ENCODE data around the gene RAB27A.

DNA sequence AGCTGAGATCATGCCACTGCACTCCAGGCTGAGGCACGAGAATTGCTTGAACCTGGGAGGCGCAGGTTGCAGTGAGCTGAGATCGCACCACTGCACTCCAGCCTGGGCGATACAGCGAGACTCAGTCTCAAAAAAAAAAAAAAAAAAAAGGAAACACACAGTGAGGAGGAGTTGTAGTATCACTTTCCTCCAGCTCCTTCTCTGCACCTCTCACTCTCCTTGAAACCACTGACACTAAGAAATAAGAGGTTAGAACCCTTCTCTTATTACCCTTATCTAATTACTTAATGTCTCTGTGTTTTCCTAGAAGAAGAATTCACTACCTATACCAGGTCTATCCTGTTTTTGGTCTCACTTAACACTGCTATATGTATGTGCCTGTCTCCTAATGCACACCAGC, 31.7 kb downstream of the RAB27A start:
- TF ChIP-seq POLR2AphosphoS5 (IDR thresholded peaks at IDR 0.05; ENCODE audit: borderline replicate concordance, low read depth, low read length) (no peak), EZH2 (IDR thresholded peaks at IDR 0.05) (no peak), FOXP2 (optimal IDR thresholded peaks at IDR 0.05; ENCODE audit: control extremely low read depth, extremely low read length, insufficient read depth) (no peak)
